ENCODE measurements around the gene RHOJ. TPM values are rescaled to one million over a fixed set of nuclear protein-coding genes. Genes with fewer than 3 reads are reported as not detected.

The RHOJ gene
- total RNA-seq, 2 experiments from 2014 or later = not detected

DNA sequence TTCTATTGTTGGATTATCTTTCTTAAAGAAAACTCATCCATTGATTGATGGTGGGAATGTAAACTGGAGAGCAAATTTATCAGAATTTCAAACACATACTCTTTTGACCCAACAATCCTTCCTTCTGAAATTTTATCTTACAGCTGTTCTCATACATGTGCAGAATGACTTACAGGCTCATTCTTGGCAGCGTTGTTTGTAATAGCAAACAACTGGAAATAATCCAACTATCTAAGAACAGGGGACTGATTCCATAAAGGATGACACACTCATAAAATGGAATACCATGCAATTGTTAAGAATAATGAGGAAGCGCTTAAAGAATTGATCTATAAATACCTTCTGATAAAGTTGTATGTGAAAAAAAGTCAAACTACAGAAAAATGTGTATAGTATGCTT lies 24.0 kb downstream of the RHOJ start:
- POLR2A ChIA-PET = no interaction called here
- TF ChIP-seq, protein P1, sequence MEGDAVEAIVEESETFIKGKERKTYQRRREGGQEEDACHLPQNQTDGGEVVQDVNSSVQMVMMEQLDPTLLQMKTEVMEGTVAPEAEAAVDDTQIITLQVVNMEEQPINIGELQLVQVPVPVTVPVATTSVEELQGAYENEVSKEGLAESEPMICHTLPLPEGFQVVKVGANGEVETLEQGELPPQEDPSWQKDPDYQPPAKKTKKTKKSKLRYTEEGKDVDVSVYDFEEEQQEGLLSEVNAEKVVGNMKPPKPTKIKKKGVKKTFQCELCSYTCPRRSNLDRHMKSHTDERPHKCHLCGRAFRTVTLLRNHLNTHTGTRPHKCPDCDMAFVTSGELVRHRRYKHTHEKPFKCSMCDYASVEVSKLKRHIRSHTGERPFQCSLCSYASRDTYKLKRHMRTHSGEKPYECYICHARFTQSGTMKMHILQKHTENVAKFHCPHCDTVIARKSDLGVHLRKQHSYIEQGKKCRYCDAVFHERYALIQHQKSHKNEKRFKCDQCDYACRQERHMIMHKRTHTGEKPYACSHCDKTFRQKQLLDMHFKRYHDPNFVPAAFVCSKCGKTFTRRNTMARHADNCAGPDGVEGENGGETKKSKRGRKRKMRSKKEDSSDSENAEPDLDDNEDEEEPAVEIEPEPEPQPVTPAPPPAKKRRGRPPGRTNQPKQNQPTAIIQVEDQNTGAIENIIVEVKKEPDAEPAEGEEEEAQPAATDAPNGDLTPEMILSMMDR (IDR thresholded peaks at IDR 0.05) = no peak
- no peaks in the 10 kb centered on the region for H3K36me3 Mint-ChIP-seq (ENCODE audit: low read depth)
- H3K9me3 Mint-ChIP-seq = no peaks in the 10 kb centered on the region
- intact Hi-C loops (cut with micrococcal nuclease) = no loop called here
- H3K4me3 Mint-ChIP-seq = no peak overlapping the region
- DNase-seq (no peak), ATAC-seq (no peak)
- H3K4me1 Mint-ChIP-seq (ENCODE audit: low read depth) = no peaks in the 10 kb centered on the region
- peaks cover 11% of the 10 kb centered on the region for H3K27me3 Mint-ChIP-seq
- H3K27ac Mint-ChIP-seq = no peak overlapping the region
- CTCF ChIA-PET = no interaction called here

DNA sequence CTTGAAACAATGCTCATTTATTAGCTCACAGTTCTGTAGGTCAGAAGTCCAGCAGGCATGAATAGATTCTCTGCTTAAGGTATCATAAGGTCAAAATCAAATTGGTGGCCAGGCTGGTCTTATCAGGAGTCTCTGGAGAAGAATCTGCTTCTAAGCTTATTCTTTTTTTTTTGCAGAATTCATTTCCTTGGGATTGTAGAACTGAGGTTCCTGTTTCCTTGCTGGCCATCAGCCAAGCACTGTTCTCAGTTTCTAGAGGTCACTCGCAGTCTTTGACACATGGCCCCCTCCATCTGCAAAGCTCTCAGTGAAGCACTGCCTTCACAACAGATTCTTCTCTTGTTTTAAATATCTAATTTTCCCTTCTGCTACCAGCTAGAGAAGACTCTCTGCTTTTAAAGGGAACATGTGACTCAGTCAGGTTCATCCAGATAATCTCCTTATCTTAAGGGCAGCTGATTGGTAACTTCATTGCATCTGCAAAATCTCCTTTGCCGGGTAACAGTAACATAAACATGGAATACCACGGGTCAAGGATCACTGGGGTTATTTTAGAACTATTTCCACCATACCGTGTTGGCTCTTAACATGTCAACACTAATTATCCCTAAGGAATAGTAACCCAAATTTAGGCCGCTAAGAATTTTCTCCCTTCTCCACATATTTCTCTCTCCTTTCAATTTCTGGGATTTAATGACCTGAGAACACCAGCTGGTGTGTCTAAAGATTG lies 25.3 kb downstream of the RHOJ start:
- no peak for ATAC-seq
- H3K36me3 Mint-ChIP-seq (ENCODE audit: low read depth) = no peaks in the 10 kb centered on the region
- no peaks in the 10 kb centered on the region for H3K4me1 Mint-ChIP-seq (ENCODE audit: low read depth)
- no peak overlapping the region for H3K4me3 Mint-ChIP-seq
- intact Hi-C loops (cut with micrococcal nuclease) = no loop called here
- CTCF ChIA-PET = no interaction called here
- TF ChIP-seq, protein P1 (IDR thresholded peaks at IDR 0.05) = no peak
- no peak overlapping the region for H3K27ac Mint-ChIP-seq
- POLR2A ChIA-PET = no interaction called here
- H3K27me3 Mint-ChIP-seq = peaks cover 16% of the 10 kb centered on the region
- DNase-seq = no peak
- no peaks in the 10 kb centered on the region for H3K9me3 Mint-ChIP-seq

DNA sequence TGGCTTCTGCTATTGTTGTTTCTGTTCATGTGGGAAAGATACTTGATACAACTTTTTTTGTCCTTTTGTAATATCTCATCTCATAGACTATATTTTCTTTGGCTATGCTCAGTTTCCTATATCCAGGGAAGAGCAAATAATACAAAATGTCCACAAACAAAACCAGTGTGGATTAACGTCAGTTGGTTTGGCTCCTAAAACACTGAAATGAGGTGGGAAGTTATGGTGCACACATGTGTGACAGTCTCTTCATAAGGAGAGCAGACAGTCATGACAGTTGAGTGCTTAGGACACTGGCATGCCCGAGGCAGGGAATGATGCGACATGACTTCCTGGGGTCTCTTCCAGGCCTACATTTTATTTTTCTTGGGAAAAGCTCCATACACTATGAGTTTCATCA lies 27.5 kb downstream of the RHOJ start:
- CTCF ChIA-PET = no interaction called here
- TF ChIP-seq, protein P1 (IDR thresholded peaks at IDR 0.05) = no peak
- DNase-seq (no peak), ATAC-seq (no peak)
- Mint-ChIP-seq H3K27ac (no peak overlapping the region), H3K36me3 (ENCODE audit: low read depth) (no peaks in the 10 kb centered on the region), H3K4me1 (ENCODE audit: low read depth) (no peaks in the 10 kb centered on the region), H3K4me3 (no peak overlapping the region), H3K9me3 (no peaks in the 10 kb centered on the region), H3K27me3 (peaks cover 21% of the 10 kb centered on the region)
- POLR2A ChIA-PET = no interaction called here
- intact Hi-C loops (cut with micrococcal nuclease) = no loop called here

DNA sequence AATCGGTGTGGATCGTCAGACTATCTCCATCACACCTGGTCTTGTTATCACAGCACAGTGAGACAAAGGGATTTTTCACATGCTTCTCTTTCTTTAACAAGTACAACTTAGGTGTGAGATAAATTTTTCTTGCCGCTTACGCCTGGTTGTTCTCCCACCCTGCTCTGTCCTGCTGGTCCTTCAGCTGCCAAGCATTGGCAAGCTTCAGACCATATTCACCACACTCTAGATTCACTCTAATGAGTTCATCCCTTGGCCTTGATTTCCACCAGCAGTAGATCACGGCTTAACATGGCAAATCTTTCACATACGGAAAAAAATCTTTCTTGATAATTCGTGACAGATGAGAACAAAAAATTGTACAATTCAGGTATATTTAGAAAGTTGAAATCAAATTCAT lies 33.5 kb downstream of the RHOJ start:
- no peaks in the 10 kb centered on the region for H3K4me1 Mint-ChIP-seq (ENCODE audit: low read depth)
- no peak for ATAC-seq
- DNase-seq = no peak
- H3K36me3 Mint-ChIP-seq (ENCODE audit: low read depth) = no peaks in the 10 kb centered on the region
- ChIA-PET CTCF (interaction anchor here (1.9 kb wide), 1 partner anchor 8 kb away, joined by 7 read pairs; no protein-coding TSS in a partner anchor), POLR2A (no interaction called here)
- peaks cover 21% of the 10 kb centered on the region for H3K27me3 Mint-ChIP-seq
- H3K4me3 Mint-ChIP-seq = no peak overlapping the region
- TF ChIP-seq, protein P1 (IDR thresholded peaks at IDR 0.05) = no peak
- H3K9me3 Mint-ChIP-seq = no peaks in the 10 kb centered on the region
- intact Hi-C loops (cut with micrococcal nuclease) = no loop called here
- no peak overlapping the region for H3K27ac Mint-ChIP-seq

DNA sequence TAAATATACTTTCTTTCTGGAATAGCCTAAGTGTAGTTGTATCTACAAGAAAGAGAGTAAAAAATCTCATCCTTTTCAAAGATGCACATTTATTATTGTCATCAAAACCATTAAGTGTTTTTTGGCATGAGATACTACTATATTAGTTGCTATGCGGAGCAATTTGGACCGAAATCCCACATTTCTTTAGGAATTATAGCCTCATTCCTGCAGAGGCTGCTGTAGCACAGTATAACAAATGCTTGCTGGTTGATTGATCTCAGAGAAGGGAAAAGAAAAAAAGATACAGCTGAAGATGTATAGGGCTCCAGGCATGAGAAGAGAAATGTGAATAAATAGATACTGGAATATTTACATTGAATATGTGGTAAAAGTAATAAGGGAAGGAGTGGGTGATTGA lies 36.0 kb downstream of the RHOJ start:
- intact Hi-C loops (cut with micrococcal nuclease) = no loop called here
- Mint-ChIP-seq H3K9me3 (no peaks in the 10 kb centered on the region), H3K4me1 (ENCODE audit: low read depth) (no peaks in the 10 kb centered on the region), H3K4me3 (no peak overlapping the region), H3K27ac (no peak overlapping the region), H3K27me3 (peaks cover 19% of the 10 kb centered on the region), H3K36me3 (ENCODE audit: low read depth) (no peaks in the 10 kb centered on the region)
- ChIA-PET CTCF (interaction anchor here (1.3 kb wide), 1 partner anchor 42 kb away, joined by 3 read pairs; no protein-coding TSS in a partner anchor), POLR2A (no interaction called here)
- TF ChIP-seq, protein P1 (IDR thresholded peaks at IDR 0.05) = no peak
- ATAC-seq (no peak), DNase-seq (no peak)

All from activated CD8-positive, alpha-beta T cell treated with anti-CD3 and anti-CD28 coated beads for 36 hours (primary cell).